CD4-positive, alpha-beta T cell (primary cell): ENCODE data around the gene NPLOC4. TPM values are rescaled to one million over a fixed set of nuclear protein-coding genes. Genes with fewer than 3 reads are reported as not detected.

Source experiments
- ATAC-seq: fragments of 200-7000 bp; cut with Tn5 transposase; one replicate; pipeline ENCODE4 v1.10.0; 2022; ENCODE audit warnings: mild to moderate bottlenecking; ENCODE audit not compliant: poor library complexity
- CTCF ChIA-PET: fragments of 350-600 bp; sonication (Branson Sonifier 250); formaldehyde crosslinking; loops from one replicate; lab custom pipeline; 2021; ENCODE audit warnings: antibody characterized with exemption, inconsistent platforms; lab: Charles Lee
- POLR2A ChIA-PET: fragments of 350-600 bp; sonication (Branson Sonifier 250); formaldehyde crosslinking; loops from one replicate; lab custom pipeline; 2021; ENCODE audit warnings: antibody characterized with exemption, inconsistent platforms; lab: Charles Lee
- DNase-seq, 14 experiments: peaks; one replicate each; pipeline ENCODE4 v3.0.0-alpha.2; 2013 to 2020; ENCODE audit warnings: mixed read lengths in 2 of 14
- H3K27ac ChIP-seq, 2 donors: one replicate each; pipeline versions ENCODE4 v1.5.1 to v1.7.0; 2013; ENCODE audit warnings: low read length in 2 of 2, low read depth in 1 of 2, mild to moderate bottlenecking in 1 of 2
- H3K27me3 ChIP-seq, 2 experiments: 1 replicate in 1 of 2; 2 replicates in 1 of 2; pipeline versions ENCODE4 v1.6.1 to v1.7.0; 2013; ENCODE audit warnings: low read length in 2 of 2, control low read depth in 1 of 2, mild to moderate bottlenecking in 1 of 2, moderate library complexity in 1 of 2; ENCODE audit not compliant: insufficient read depth in 2 of 2, control insufficient read depth in 1 of 2
- H3K36me3 ChIP-seq: one replicate; pipeline ENCODE4 v1.6.1; 2013; ENCODE audit warnings: low read length, control low read depth; ENCODE audit not compliant: insufficient read depth
- H3K4me1 ChIP-seq: one replicate; pipeline ENCODE4 v1.6.1; 2013; ENCODE audit warnings: low read length, control low read depth; ENCODE audit not compliant: insufficient read depth
- H3K4me3 ChIP-seq: one replicate; pipeline ENCODE4 v1.5.1; 2013; ENCODE audit warnings: mild to moderate bottlenecking, low read length, moderate library complexity
- H3K9me3 ChIP-seq, 2 experiments: 1 replicate in 1 of 2; 2 replicates in 1 of 2; pipeline versions ENCODE4 v1.6.1 to v1.7.0; 2013; ENCODE audit warnings: low read length in 2 of 2, mild to moderate bottlenecking in 2 of 2, control low read depth in 1 of 2, moderate library complexity in 1 of 2; ENCODE audit not compliant: control insufficient read depth in 1 of 2, insufficient read depth in 1 of 2
- H3K27ac Mint-ChIP-seq: one replicate; pipeline ENCODE4 v1.8.0; 2020; ENCODE audit warnings: mixed read lengths
- H3K27me3 Mint-ChIP-seq: one replicate; pipeline ENCODE4 v1.8.0; 2021; ENCODE audit warnings: mixed read lengths
- H3K36me3 Mint-ChIP-seq: one replicate; pipeline ENCODE4 v1.8.0; 2021; ENCODE audit warnings: low read depth, mixed read lengths
- H3K4me1 Mint-ChIP-seq: one replicate; pipeline ENCODE4 v1.8.0; 2021; ENCODE audit warnings: low read depth, mixed read lengths
- H3K4me3 Mint-ChIP-seq: one replicate; pipeline ENCODE4 v1.8.0; 2020; ENCODE audit warnings: mild to moderate bottlenecking, mixed read lengths
- H3K9me3 Mint-ChIP-seq: one replicate; pipeline ENCODE4 v1.8.0; 2020; ENCODE audit warnings: mixed read lengths
- CTCF ChIP-seq: fragments of 200-600 bp; IDR thresholded peaks from one replicate; pipeline ENCODE4 v1.8.0; 2022; ENCODE audit warnings: antibody characterized with exemption, mild to moderate bottlenecking
- intact Hi-C, 2 experiments: fragments of 100-400 bp; cut with DNase I in 1 of 2; cut with micrococcal nuclease in 1 of 2; formaldehyde crosslinking; loops; one replicate each; pipeline versions ENCODE4 v1.15.1 to v1.9.0; 2023 to 2025; cut with DNase I, micrococcal nuclease
- total RNA-seq, 174 experiments: library from RNA in 2 of 174; stranded (reverse) in 2 of 174; gene quantifications; one replicate each; pipeline ENCODE4 v1.2.3 and lab custom pipeline; 2021 to 2026

NPLOC4 gene
- total RNA-seq, 2 experiments from 2014 or later, result 61.0 to 62.4 TPM

DNA sequence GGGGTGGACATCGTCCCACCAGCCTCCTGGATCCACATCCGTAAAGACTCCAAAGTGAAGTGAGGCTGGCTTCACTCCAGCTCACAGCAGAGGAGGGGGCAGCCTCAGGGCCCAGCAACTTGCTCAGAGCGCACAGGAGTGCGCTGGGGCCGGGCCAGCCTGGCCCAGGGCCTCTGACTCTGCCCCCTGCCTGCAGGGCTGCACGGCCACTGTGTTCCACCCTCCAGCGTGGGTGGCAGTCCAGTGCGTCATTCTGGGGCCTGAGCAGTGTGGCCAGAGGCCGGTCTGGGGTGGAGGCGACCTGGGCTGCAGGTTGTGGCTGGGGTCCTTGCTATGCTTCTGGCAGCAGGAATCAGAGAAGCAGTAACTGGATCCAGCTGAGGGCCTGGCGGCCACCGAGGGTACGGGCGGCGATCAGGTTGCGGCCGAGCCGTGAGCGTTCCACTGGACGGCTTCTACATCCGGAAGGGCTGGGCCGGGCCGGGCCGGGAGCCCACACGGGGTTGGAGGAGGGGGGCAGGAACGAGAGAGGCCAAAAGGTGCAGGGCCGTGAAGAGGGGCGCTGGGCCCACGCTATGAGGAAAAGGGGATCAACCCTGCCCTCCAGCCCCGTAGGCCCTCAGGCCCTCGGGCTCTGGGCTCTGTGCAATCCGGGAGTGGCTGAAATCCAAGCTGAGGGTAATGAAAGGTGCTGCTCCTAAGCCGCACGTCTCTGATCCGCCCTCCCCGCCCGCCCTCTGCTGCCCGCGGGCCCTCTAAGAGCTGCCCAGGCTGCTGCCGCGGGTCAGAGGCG, 109.1 kb downstream of the NPLOC4 start, which contains the start of gene FSCN2:
Gene FSCN2 (plus strand): TSS at position 787 of the 793 bp plus-strand sequence. CDS start 155 bp downstream, outside the sequence.
- Mint-ChIP-seq H3K36me3 (no peaks in the 10 kb centered on the region), H3K4me3 (no peak within 1 kb of the TSS), H3K27me3 (peaks cover 6% of the 10 kb centered on the region), H3K27ac (no peak within 1 kb of the TSS), H3K9me3 (no peaks in the 10 kb centered on the region), H3K4me1 (no peaks in the 10 kb centered on the region)
- no peak for TF ChIP-seq CTCF
- Histone ChIP-seq H3K27ac (no peak within 1 kb of the TSS), H3K4me1 (no peaks in the 10 kb centered on the region), H3K9me3 (peaks cover 0 to 10% of the 10 kb centered on the region in 2 experiments), H3K36me3 (no peaks in the 10 kb centered on the region), H3K4me3 (no peak within 1 kb of the TSS), H3K27me3 (peaks cover 17 to 25% of the 10 kb centered on the region in 2 experiments)
- no peak for ATAC-seq
- no peak for DNase-seq
- ChIA-PET POLR2A (no interaction called here), CTCF (no interaction called here)
- intact Hi-C loops, result no loop called here

- Mint-ChIP-seq H3K4me3 (no peak overlapping the region), H3K27ac (no peak overlapping the region), H3K9me3 (no peaks in the 10 kb centered on the region), H3K27me3 (peaks cover 6% of the 10 kb centered on the region), H3K36me3 (no peaks in the 10 kb centered on the region), H3K4me1 (no peaks in the 10 kb centered on the region)
- intact Hi-C loops, result no loop called here
- CTCF ChIA-PET, result no interaction called here
- DNase-seq, result no peak
- Histone ChIP-seq H3K9me3 (peaks cover 0 to 8% of the 10 kb centered on the region in 2 experiments), H3K4me1 (no peaks in the 10 kb centered on the region), H3K36me3 (no peaks in the 10 kb centered on the region), H3K4me3 (no peak overlapping the region), H3K27ac (no peak overlapping the region), H3K27me3 (peaks cover 17 to 24% of the 10 kb centered on the region in 2 experiments)
- POLR2A ChIA-PET, result no interaction called here
- ATAC-seq, result no peak
- no peak for TF ChIP-seq CTCF
These were observed 110.0 kb downstream of the NPLOC4 start for GRCh38 chr17:81526662-81527571.

GRCh38 chr17:81524865-81525159, 112.1 kb downstream of the NPLOC4 start:
- Mint-ChIP-seq H3K36me3 (no peaks in the 10 kb centered on the region), H3K4me3 (no peak overlapping the region), H3K27ac (no peak overlapping the region), H3K9me3 (no peaks in the 10 kb centered on the region), H3K27me3 (peaks cover 6% of the 10 kb centered on the region), H3K4me1 (no peaks in the 10 kb centered on the region)
- ATAC-seq (no peak), DNase-seq (no peak)
- H3K9me3 ChIP-seq, result peaks cover 0 to 8% of the 10 kb centered on the region in 2 experiments
- TF ChIP-seq CTCF, result no peak
- no peaks in the 10 kb centered on the region for H3K36me3 ChIP-seq
- no peak overlapping the region for H3K27ac ChIP-seq
- POLR2A ChIA-PET, result interaction anchor here (1.1 kb wide), 1 partner anchor 15 kb away, joined by 3 read pairs; no protein-coding TSS in a partner anchor
- intact Hi-C loops, result no loop called here
- peaks cover 4% of the 10 kb centered on the region for H3K4me1 ChIP-seq
- CTCF ChIA-PET, result no interaction called here
- H3K4me3 ChIP-seq, result no peak overlapping the region
- H3K27me3 ChIP-seq, result peaks cover 17 to 24% of the 10 kb centered on the region in 2 experiments
